ENCODE results near the gene VPS16.
A peak's percentile ranks its signal among the peaks of the same experiment; 100 is the strongest.

Gene VPS16

DNA sequence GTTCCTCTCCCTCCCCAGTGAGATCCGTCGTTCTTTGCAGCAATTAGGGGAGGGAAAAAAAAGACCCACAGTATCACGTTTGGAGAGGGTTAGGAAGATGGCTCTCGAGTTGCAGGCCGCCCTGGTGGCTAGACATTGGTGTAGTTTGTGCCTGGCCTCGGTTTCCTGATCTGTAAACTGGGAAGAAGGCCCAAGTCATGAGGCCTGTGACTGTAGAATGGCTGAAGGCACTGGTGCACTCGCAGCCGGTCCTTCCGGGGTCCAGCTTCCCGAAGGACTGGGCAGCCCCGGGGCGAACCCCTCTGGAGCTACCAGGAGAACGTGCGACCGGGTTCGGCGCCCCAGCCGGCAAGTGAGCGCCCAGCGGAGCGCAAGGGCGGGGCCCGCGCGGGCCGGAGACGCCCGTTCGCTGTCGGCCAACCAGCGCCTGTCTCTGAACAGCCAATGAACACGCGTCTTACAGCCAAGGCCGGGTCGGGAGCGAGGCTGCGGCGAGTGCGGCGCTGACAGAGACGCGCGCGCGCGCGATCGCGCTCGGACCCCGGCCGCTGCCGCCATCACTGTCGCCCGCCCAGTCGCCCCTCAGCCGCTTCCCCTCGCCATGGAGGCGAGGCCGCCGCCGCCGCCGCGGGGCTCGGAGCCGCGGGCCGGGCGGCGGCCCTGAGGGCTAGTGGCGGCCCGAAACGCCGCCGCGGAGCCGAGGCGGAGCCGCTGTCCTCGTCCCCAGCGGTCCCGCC, 32.6 kb downstream of the VPS16 start, which contains the start of gene PTPRA:
Gene PTPRA, plus strand, starts transcription at position 472 of the 737 bp plus-strand sequence. CDS start 90,797 bp downstream, outside the sequence.
- no peaks in the 10 kb centered on the region for H3K4me1 ChIP-seq
- TF ChIP-seq, protein P1, sequence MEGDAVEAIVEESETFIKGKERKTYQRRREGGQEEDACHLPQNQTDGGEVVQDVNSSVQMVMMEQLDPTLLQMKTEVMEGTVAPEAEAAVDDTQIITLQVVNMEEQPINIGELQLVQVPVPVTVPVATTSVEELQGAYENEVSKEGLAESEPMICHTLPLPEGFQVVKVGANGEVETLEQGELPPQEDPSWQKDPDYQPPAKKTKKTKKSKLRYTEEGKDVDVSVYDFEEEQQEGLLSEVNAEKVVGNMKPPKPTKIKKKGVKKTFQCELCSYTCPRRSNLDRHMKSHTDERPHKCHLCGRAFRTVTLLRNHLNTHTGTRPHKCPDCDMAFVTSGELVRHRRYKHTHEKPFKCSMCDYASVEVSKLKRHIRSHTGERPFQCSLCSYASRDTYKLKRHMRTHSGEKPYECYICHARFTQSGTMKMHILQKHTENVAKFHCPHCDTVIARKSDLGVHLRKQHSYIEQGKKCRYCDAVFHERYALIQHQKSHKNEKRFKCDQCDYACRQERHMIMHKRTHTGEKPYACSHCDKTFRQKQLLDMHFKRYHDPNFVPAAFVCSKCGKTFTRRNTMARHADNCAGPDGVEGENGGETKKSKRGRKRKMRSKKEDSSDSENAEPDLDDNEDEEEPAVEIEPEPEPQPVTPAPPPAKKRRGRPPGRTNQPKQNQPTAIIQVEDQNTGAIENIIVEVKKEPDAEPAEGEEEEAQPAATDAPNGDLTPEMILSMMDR (IDR thresholded peaks at IDR 0.05) = no peak
- H3K27me3 ChIP-seq (ENCODE audit: control insufficient read depth, insufficient read depth, low read length) = no peaks in the 10 kb centered on the region
- no peaks in the 10 kb centered on the region for H3K36me3 ChIP-seq (ENCODE audit: control insufficient read depth, insufficient read depth, low read length)
- no peaks in the 10 kb centered on the region for H3K9me3 ChIP-seq (ENCODE audit: control insufficient read depth, low read length)
- H3K4me3 ChIP-seq (ENCODE audit: low read depth, low read length) = peak within 1 kb of the TSS; percentile 92
- peak within 1 kb of the TSS; percentile 99 for H2AFZ ChIP-seq
- peak within 1 kb of the TSS; percentile 69 for H3K9ac ChIP-seq
- peak within 1 kb of the TSS; percentile 100 for H3K4me2 ChIP-seq (ENCODE audit: low read length)
- H3K79me2 ChIP-seq = peaks cover 16% of the 10 kb centered on the region
- H3K27ac ChIP-seq = no peak within 1 kb of the TSS

DNA sequence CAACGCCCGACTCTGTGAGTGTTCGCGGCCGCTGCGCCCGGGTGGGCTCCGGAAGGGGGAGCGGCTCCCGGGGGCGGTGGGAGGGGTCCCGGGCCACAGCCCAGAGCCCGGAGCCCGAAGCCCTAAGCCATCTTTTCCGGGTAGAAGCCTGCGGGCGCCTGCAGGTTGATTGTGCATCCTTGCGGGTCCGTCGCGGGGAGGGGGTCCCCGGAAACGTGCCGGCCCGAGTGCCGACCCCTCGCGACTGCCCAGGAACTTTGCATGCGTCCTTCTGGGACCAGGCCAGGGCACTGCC, 33.1 kb downstream of the VPS16 start:
- TF ChIP-seq, protein P1 (IDR thresholded peaks at IDR 0.05) = no peak
- no peak overlapping the region for H3K27ac ChIP-seq
- H3K9me3 ChIP-seq (ENCODE audit: control insufficient read depth, low read length) = no peaks in the 10 kb centered on the region
- H3K9ac ChIP-seq = peak overlapping the region; percentile 69
- no peaks in the 10 kb centered on the region for H3K27me3 ChIP-seq (ENCODE audit: control insufficient read depth, insufficient read depth, low read length)
- H2AFZ ChIP-seq = peak overlapping the region; percentile 92
- H3K4me2 ChIP-seq (ENCODE audit: low read length) = peak overlapping the region; percentile 86
- peaks cover 16% of the 10 kb centered on the region for H3K79me2 ChIP-seq
- peak overlapping the region; percentile 92 for H3K4me3 ChIP-seq (ENCODE audit: low read depth, low read length)
- H3K36me3 ChIP-seq (ENCODE audit: control insufficient read depth, insufficient read depth, low read length) = no peaks in the 10 kb centered on the region
- H3K4me1 ChIP-seq = no peaks in the 10 kb centered on the region

DNA sequence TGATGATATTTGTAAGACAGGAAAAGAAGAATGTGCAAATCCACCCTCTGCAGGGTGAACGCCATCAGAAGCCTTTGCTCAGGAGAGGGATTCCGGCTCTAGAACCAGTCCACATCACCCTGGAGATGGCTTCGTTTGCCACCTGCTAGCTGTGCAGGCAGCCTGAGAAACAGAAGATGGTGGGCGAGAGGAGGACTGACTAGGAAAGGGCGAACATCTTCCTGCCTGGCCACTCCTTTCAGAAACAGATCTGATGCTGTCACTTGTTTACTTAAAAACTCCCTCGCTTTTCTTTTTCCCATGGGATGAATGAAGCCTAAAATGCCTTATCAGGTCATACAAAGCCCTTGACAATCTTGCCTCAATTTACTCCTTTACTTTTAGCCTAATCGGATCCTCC, 33.9 kb downstream of the VPS16 start:
- H3K9ac ChIP-seq = peak overlapping the region; percentile 69
- TF ChIP-seq, protein P1 (IDR thresholded peaks at IDR 0.05) = no peak
- peak overlapping the region; percentile 92 for H2AFZ ChIP-seq
- H3K27ac ChIP-seq = no peak overlapping the region
- no peaks in the 10 kb centered on the region for H3K36me3 ChIP-seq (ENCODE audit: control insufficient read depth, insufficient read depth, low read length)
- H3K27me3 ChIP-seq (ENCODE audit: control insufficient read depth, insufficient read depth, low read length) = no peaks in the 10 kb centered on the region
- peak overlapping the region; percentile 86 for H3K4me2 ChIP-seq (ENCODE audit: low read length)
- peaks cover 16% of the 10 kb centered on the region for H3K79me2 ChIP-seq
- H3K9me3 ChIP-seq (ENCODE audit: control insufficient read depth, low read length) = no peaks in the 10 kb centered on the region
- H3K4me1 ChIP-seq = no peaks in the 10 kb centered on the region
- H3K4me3 ChIP-seq (ENCODE audit: low read depth, low read length) = peak overlapping the region; percentile 92

GRCh38 chr20:2875690-2876203, 35.2 kb downstream of the VPS16 start:
- TF ChIP-seq, protein P1 (IDR thresholded peaks at IDR 0.05) = no peak
- no peaks in the 10 kb centered on the region for H3K27me3 ChIP-seq (ENCODE audit: control insufficient read depth, insufficient read depth, low read length)
- H3K9ac ChIP-seq = no peak overlapping the region

GRCh38 chr20:2878515-2878914, 38.0 kb downstream of the VPS16 start:
- H3K4me1 ChIP-seq = no peaks in the 10 kb centered on the region

More at GRCh38 chr20:2875690-2876203, 35.2 kb downstream of the VPS16 start:
- Histone ChIP-seq H3K79me2 (peaks cover 16% of the 10 kb centered on the region), H3K4me3 (ENCODE audit: low read depth, low read length) (no peak overlapping the region), H3K4me2 (ENCODE audit: low read length) (no peak overlapping the region), H3K27ac (no peak overlapping the region), H3K9me3 (ENCODE audit: control insufficient read depth, low read length) (no peaks in the 10 kb centered on the region), H3K36me3 (ENCODE audit: control insufficient read depth, insufficient read depth, low read length) (no peaks in the 10 kb centered on the region), H2AFZ (no peak overlapping the region), H3K4me1 (no peaks in the 10 kb centered on the region)

More at GRCh38 chr20:2878515-2878914, 38.0 kb downstream of the VPS16 start:
- H3K9ac ChIP-seq = no peak overlapping the region
- H3K27ac ChIP-seq = no peak overlapping the region
- no peaks in the 10 kb centered on the region for H3K36me3 ChIP-seq (ENCODE audit: control insufficient read depth, insufficient read depth, low read length)
- no peaks in the 10 kb centered on the region for H3K9me3 ChIP-seq (ENCODE audit: control insufficient read depth, low read length)
- no peak overlapping the region for H2AFZ ChIP-seq
- TF ChIP-seq, protein P1 (IDR thresholded peaks at IDR 0.05) = no peak
- H3K79me2 ChIP-seq = peaks cover 16% of the 10 kb centered on the region
- H3K4me3 ChIP-seq (ENCODE audit: low read depth, low read length) = no peak overlapping the region
- no peaks in the 10 kb centered on the region for H3K27me3 ChIP-seq (ENCODE audit: control insufficient read depth, insufficient read depth, low read length)
- no peak overlapping the region for H3K4me2 ChIP-seq (ENCODE audit: low read length)

Measured in parathyroid adenoma (tissue), 2 donors.